GM12892 (cell line): Measurements from ENCODE around the gene NDUFAB1.

Experiments used
- POLR2A ChIP-seq: IDR thresholded peaks from 2 replicates; pipeline ENCODE4 v1.6.1; 2011; ENCODE audit warnings: low read depth, low read length, control low read depth
- POLR2AphosphoS5 ChIP-seq: IDR thresholded peaks from 2 replicates; pipeline ENCODE4 v1.6.1; 2011; ENCODE audit warnings: low read depth, low read length, control low read depth

DNA sequence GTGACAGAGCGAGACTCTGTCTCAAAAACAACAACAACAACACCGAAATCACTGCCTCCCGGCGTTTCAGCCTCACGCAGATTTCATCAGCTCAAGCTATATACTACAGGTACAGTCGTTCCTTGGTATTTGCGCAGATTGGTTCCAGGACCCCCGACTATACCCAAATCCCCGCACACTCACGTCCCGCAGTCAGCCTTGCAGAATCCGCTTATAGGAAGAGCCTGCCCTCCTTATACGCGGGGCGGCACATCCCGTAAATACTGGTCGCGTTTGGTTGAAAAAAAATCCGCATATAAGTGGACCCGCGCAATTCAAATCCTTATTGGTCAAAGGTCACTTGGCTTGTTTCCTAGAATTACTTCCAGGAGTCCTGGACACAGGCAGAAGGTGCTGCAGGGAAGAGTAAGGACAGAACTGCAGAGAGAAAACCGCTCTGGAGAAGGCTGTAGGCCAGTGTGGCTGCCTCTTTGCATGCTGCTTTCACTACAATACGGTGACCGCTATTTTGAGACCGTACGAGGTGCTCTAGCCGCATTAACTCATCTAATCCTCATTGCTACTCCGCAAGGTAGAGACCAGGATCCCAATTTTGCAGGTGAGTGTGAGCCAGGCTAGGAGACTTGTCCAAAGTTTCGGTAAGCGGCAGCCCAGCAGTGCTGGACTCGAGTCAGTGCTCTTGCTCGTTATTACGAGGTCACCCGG, 718 bp downstream of the NDUFAB1 start:
- TF ChIP-seq POLR2A (no peak), POLR2AphosphoS5 (no peak)
